GM12872 (cell line): ENCODE results near the gene VDAC1.

Source experiments
- CTCF ChIP-seq: IDR thresholded peaks from 3 replicates; pipeline ENCODE4 v1.5.1; 2011; ENCODE audit warnings: low read depth, mild to moderate bottlenecking, low read length, moderate library complexity; ENCODE audit not compliant: insufficient read depth

VDAC1 gene, protein sequence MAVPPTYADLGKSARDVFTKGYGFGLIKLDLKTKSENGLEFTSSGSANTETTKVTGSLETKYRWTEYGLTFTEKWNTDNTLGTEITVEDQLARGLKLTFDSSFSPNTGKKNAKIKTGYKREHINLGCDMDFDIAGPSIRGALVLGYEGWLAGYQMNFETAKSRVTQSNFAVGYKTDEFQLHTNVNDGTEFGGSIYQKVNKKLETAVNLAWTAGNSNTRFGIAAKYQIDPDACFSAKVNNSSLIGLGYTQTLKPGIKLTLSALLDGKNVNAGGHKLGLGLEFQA

GRCh38 chr5:134004626-134005416 lies at the start of gene VDAC1:
VDAC1 (minus strand) TSS chr5:134004975; CDS start chr5:133993012, 11,963 bp downstream.
- no peak for TF ChIP-seq CTCF

- no peak for TF ChIP-seq CTCF
Measured at GRCh38 chr5:134053840-134054338, 49.1 kb upstream of the VDAC1 start.

DNA sequence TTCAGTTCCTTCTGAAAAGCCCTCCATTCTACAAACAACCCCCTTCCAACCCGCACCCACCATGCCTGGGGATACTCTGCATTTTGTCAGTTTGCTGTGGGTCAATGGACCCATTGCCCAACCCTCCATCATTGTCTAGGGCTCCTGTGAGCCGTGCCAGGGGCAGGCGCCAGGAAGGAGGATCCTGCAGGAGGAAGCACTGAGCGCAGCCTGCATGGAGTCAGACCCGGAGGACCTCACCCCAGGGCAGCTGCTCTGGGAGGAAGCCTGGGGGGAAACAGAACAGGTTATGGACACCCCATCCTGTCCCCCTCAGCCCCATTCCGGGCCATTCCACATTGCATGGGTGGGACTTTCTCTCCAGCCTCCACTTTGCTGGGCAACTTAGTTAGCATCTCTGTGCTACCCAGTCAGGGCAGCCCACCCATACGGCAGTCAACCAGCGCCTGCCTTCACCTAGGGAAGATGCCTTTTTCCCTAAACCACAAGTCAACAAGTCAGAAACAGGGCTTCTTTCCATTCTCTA lies 48.6 kb upstream of the VDAC1 start:
- no peak for TF ChIP-seq CTCF

GRCh38 chr5:134051305-134051704 lies 46.5 kb upstream of the VDAC1 start:
- no peak for TF ChIP-seq CTCF

GRCh38 chr5:134048864-134049263 lies 44.1 kb upstream of the VDAC1 start:
- TF ChIP-seq CTCF: no peak

DNA sequence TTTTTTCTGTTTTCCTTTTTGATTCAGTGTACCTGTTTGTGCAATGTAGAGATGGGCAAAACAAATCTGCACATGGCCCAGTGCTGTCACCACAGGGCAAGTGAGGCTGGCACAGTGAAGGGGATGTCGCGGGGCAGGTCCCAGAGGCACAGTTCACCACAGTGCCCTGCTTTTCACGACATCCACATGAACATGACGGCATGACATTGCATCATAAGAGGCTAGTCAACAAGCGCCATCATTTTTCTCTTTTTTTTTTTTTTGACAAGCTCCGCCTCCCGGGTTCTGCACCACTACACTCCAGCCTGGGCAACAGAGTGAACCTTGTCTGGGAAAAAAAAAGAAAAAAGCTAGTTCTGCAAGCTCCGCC lies 42.9 kb upstream of the VDAC1 start:
- no peak for TF ChIP-seq CTCF
